Urinary bladder (tissue), 4 donors: ENCODE results near the gene PTX3. TPM values are rescaled to one million over a fixed set of nuclear protein-coding genes. Genes with fewer than 3 reads are reported as not detected.

Experiments
- DNase-seq: peaks from one replicate; pipeline ENCODE4 v3.0.0-alpha.2; 2015; ENCODE audit errors: extremely low spot score
- H3K27ac ChIP-seq: one replicate; pipeline ENCODE4 v1.5.1; 2013; ENCODE audit warnings: low read depth, mild to moderate bottlenecking, moderate library complexity
- H3K36me3 ChIP-seq: one replicate; pipeline ENCODE4 v1.6.1; 2013; ENCODE audit warnings: mild to moderate bottlenecking, moderate library complexity; ENCODE audit not compliant: insufficient read depth
- H3K4me1 ChIP-seq: one replicate; pipeline ENCODE4 v1.6.1; 2013; ENCODE audit warnings: mild to moderate bottlenecking, moderate library complexity; ENCODE audit not compliant: insufficient read depth
- H3K4me3 ChIP-seq: one replicate; pipeline ENCODE4 v1.5.1; 2013; ENCODE audit warnings: low read depth, low read length
- WGBS: extraction: QIAGEN DNeasy Blood & Tissue Kit; methylation state at CpG from one replicate; pipeline ENCODE4 v1.1.7; 2013; 5-methylcytosine and 5-hydroxymethylcytosine counted together
- polyA plus RNA-seq: library from polyadenylated mRNA; stranded (reverse); fragments of 200-250 nt; gene quantifications from one replicate; pipeline ENCODE4 v1.2.3, GENCODE V29; 2013
- total RNA-seq: library from RNA; depleted of rRNA; stranded (reverse); fragments of >200 nt; gene quantifications from one replicate; pipeline ENCODE4 v1.2.3, GENCODE V29; 2014
- donor health status: healthy with polysubstance abuse.
- donor health status: healthy.

Gene PTX3
- total and polyA plus RNA-seq, 2 donors, result 5.1 to 33.4 TPM

- no peaks in the 10 kb centered on the region for H3K36me3 ChIP-seq
- H3K27ac ChIP-seq, result no peak overlapping the region
- H3K4me3 ChIP-seq, result no peak overlapping the region
- peaks cover under 1% of the 10 kb centered on the region for H3K4me1 ChIP-seq
- DNase-seq, result no peak
- 61% methylated on average over 2 of the region's 2 CpGs for WGBS
These were observed 6.1 kb downstream of the PTX3 start for GRCh38 chr3:157442729-157443128.

GRCh38 chr3:157443905-157444796 is 7.5 kb downstream of the PTX3 start:
- H3K4me1 ChIP-seq, result no peaks in the 10 kb centered on the region
- H3K36me3 ChIP-seq, result no peaks in the 10 kb centered on the region
- H3K4me3 ChIP-seq, result no peak overlapping the region
- DNase-seq, result no peak
- WGBS, result 68% methylated on average over 3 of the region's 3 CpGs
- no peak overlapping the region for H3K27ac ChIP-seq

DNA sequence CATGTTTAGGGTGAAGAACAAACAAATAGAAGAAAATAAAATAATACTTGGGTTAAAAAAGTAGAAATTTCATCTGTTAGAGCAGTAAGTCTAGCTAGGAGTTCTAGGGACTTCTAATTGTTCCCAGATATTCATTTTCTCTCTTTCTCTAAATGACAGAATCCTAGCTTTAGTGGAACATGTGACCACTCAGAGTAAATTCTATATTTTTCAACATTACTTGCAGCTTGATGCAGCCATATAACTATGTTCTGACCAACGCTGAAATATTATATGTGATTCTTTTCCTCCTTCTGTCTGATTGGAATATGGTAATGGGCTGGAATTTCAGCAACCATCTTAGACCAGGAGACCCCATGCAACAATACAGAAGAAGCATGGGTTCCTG is 8.1 kb downstream of the PTX3 start:
- Histone ChIP-seq H3K4me3 (no peak overlapping the region), H3K4me1 (no peaks in the 10 kb centered on the region), H3K27ac (no peak overlapping the region), H3K36me3 (no peaks in the 10 kb centered on the region)
- no peak for DNase-seq
- WGBS, result 80% methylated on average over 1 of the region's 1 CpG

- Histone ChIP-seq H3K27ac (no peak overlapping the region), H3K4me3 (no peak overlapping the region), H3K4me1 (no peaks in the 10 kb centered on the region), H3K36me3 (no peaks in the 10 kb centered on the region)
- DNase-seq, result no peak
- 96% methylated on average over 1 of the region's 1 CpG for WGBS
These were observed 9.2 kb downstream of the PTX3 start for GRCh38 chr3:157445857-157446256.

GRCh38 chr3:157447026-157447694 is 10.5 kb downstream of the PTX3 start:
- no peak for DNase-seq
- no peak overlapping the region for H3K27ac ChIP-seq
- WGBS, result 54% methylated on average over 3 of the region's 3 CpGs
- H3K4me1 ChIP-seq, result no peaks in the 10 kb centered on the region
- H3K4me3 ChIP-seq, result no peak overlapping the region
- no peaks in the 10 kb centered on the region for H3K36me3 ChIP-seq

GRCh38 chr3:157452097-157452496 is 15.4 kb downstream of the PTX3 start:
- 62% methylated on average over 3 of the region's 3 CpGs for WGBS
- H3K27ac ChIP-seq, result no peak overlapping the region
- no peaks in the 10 kb centered on the region for H3K36me3 ChIP-seq
- no peak for DNase-seq
- no peak overlapping the region for H3K4me3 ChIP-seq
- H3K4me1 ChIP-seq, result no peaks in the 10 kb centered on the region

GRCh38 chr3:157453824-157454223 is 17.2 kb downstream of the PTX3 start:
- Histone ChIP-seq H3K4me3 (no peak overlapping the region), H3K27ac (no peak overlapping the region), H3K4me1 (no peaks in the 10 kb centered on the region), H3K36me3 (no peaks in the 10 kb centered on the region)
- no peak for DNase-seq
- WGBS, result 57% methylated on average over 1 of the region's 1 CpG

GRCh38 chr3:157459706-157460105 is 23.1 kb downstream of the PTX3 start:
- H3K4me1 ChIP-seq, result no peaks in the 10 kb centered on the region
- H3K4me3 ChIP-seq, result no peak overlapping the region
- no peak for DNase-seq
- WGBS, result 60% methylated on average over 2 of the region's 2 CpGs
- no peak overlapping the region for H3K27ac ChIP-seq
- H3K36me3 ChIP-seq, result no peaks in the 10 kb centered on the region

GRCh38 chr3:157460253-157460652 is 23.6 kb downstream of the PTX3 start:
- WGBS, result 46% methylated on average over 2 of the region's 2 CpGs
- no peak overlapping the region for H3K4me3 ChIP-seq
- no peak overlapping the region for H3K27ac ChIP-seq
- no peaks in the 10 kb centered on the region for H3K36me3 ChIP-seq
- DNase-seq, result no peak
- H3K4me1 ChIP-seq, result no peaks in the 10 kb centered on the region

DNA sequence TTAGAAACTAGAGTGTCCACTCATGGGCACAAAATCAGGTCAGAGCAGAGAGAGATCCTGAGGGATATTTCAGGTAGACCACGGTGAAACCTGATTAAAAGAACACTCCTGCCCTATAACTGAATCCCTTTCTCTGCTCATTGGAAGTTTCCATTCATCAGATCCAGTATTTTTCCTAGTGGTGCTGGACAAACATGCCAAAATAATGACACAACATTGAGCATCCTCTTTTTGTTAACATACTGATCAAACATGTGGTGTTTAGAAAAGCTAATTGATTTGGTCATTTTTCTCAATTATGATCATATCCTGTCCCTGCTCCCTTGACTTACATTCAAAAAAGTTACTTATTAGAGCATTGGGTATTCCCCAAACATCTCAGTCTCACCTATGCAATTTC is 27.2 kb downstream of the PTX3 start:
- Histone ChIP-seq H3K36me3 (no peaks in the 10 kb centered on the region), H3K4me3 (no peak overlapping the region), H3K27ac (no peak overlapping the region), H3K4me1 (no peaks in the 10 kb centered on the region)
- WGBS, result 92% methylated on average over 1 of the region's 1 CpG
- DNase-seq, result no peak

- no peak overlapping the region for H3K27ac ChIP-seq
- DNase-seq, result no peak
- H3K4me1 ChIP-seq, result no peaks in the 10 kb centered on the region
- WGBS, result 31% methylated on average over 3 of the region's 3 CpGs
- no peaks in the 10 kb centered on the region for H3K36me3 ChIP-seq
- no peak overlapping the region for H3K4me3 ChIP-seq
These were observed 27.7 kb downstream of the PTX3 start for GRCh38 chr3:157464321-157464720.

DNA sequence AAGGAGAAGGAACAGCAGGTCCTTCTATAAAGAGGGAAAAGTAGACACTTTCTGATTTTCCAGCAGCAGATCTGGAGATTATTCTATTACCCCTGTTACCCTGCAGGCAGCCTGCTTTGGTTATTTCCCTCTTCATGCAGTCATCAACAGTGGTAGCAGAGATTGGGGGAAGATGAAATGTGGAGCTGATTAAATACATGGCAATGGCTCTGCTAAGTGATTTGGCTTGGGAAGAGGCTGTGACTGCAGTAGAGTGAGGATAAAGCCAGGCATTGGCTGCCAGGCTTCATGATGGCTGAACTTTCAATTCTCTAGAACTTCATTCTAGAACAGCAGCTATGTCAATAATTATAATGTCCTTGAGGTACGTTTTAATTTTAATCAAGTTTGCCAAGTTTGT is 29.1 kb downstream of the PTX3 start:
- WGBS, result 83% methylated on average over 1 of the region's 1 CpG
- Histone ChIP-seq H3K27ac (no peak overlapping the region), H3K4me1 (no peaks in the 10 kb centered on the region), H3K36me3 (no peaks in the 10 kb centered on the region), H3K4me3 (no peak overlapping the region)
- no peak for DNase-seq

GRCh38 chr3:157467200-157467599 is 30.6 kb downstream of the PTX3 start:
- Histone ChIP-seq H3K27ac (no peak overlapping the region), H3K36me3 (no peaks in the 10 kb centered on the region), H3K4me1 (no peaks in the 10 kb centered on the region), H3K4me3 (no peak overlapping the region)
- WGBS, result 46% methylated on average over 1 of the region's 1 CpG
- DNase-seq, result no peak

GRCh38 chr3:157469561-157470294 is 33.1 kb downstream of the PTX3 start:
- no peak for DNase-seq
- H3K4me1 ChIP-seq, result no peaks in the 10 kb centered on the region
- no peak overlapping the region for H3K4me3 ChIP-seq
- H3K36me3 ChIP-seq, result no peaks in the 10 kb centered on the region
- 78% methylated on average over 7 of the region's 7 CpGs for WGBS
- no peak overlapping the region for H3K27ac ChIP-seq
